GM23338 (cell line): ENCODE results near the gene MYG1. TPM values are rescaled to one million over a fixed set of nuclear protein-coding genes. Genes with fewer than 3 reads are reported as not detected.

Experiments used
- ATAC-seq: fragments of 200-7000 bp; cut with Tn5 transposase; 3 replicates; pipeline ENCODE4 v1.9.1; 2020
- DNase-seq: peaks from one replicate; pipeline ENCODE4 v3.0.0-alpha.2; 2015; ENCODE audit warnings: low spot score
- H2AFZ ChIP-seq: fragments of 200-600 bp; sonication (generic); 2 replicates; pipeline ENCODE4 v1.8.0; 2016; ENCODE audit warnings: antibody characterized with exemption, mild to moderate bottlenecking, moderate library complexity
- H3F3A ChIP-seq: fragments of 200-600 bp; sonication (generic); replicated peaks from 2 replicates; pipeline ENCODE4 v1.8.0; 2017; ENCODE audit warnings: antibody characterized with exemption, mixed run types, low read depth
- H3K27ac ChIP-seq: fragments of 200-600 bp; sonication (generic); 2 replicates; pipeline ENCODE4 v1.6.1; 2016; ENCODE audit warnings: low read depth
- H3K27me3 ChIP-seq: fragments of 200-600 bp; sonication (generic); 2 replicates; pipeline ENCODE4 v1.8.0; 2016; ENCODE audit warnings: mild to moderate bottlenecking, mixed run types, moderate library complexity; ENCODE audit not compliant: insufficient read depth
- H3K36me3 ChIP-seq: fragments of 200-600 bp; sonication (generic); 2 replicates; pipeline ENCODE4 v1.8.0; 2016; ENCODE audit warnings: mild to moderate bottlenecking; ENCODE audit not compliant: insufficient read depth
- H3K4me1 ChIP-seq: fragments of 200-600 bp; sonication (generic); 2 replicates; pipeline ENCODE4 v1.8.0; 2016; ENCODE audit warnings: mild to moderate bottlenecking, moderate library complexity; ENCODE audit not compliant: insufficient read depth
- H3K4me2 ChIP-seq: fragments of 200-600 bp; sonication (generic); 2 replicates; pipeline ENCODE4 v1.7.1; 2017; ENCODE audit warnings: mixed run types
- H3K4me3 ChIP-seq: fragments of 200-600 bp; sonication (generic); 2 replicates; pipeline ENCODE4 v1.6.1; 2016; ENCODE audit warnings: mixed run types
- H3K79me2 ChIP-seq: fragments of 200-600 bp; sonication (generic); replicated peaks from 2 replicates; pipeline ENCODE4 v1.8.0; 2017; ENCODE audit warnings: mild to moderate bottlenecking; ENCODE audit not compliant: insufficient read depth
- H3K9me2 ChIP-seq: fragments of 200-600 bp; sonication (generic); 2 replicates; pipeline ENCODE4 v1.8.0; 2017; ENCODE audit not compliant: insufficient read depth
- H4K20me1 ChIP-seq: fragments of 200-600 bp; sonication (generic); replicated peaks from 2 replicates; pipeline ENCODE4 v1.8.0; 2017; ENCODE audit warnings: mild to moderate bottlenecking; ENCODE audit not compliant: insufficient read depth
- H3K27ac Mint-ChIP-seq: 2 replicates; pipeline ENCODE4 v1.8.0; 2020; ENCODE audit warnings: inconsistent platforms, mild to moderate bottlenecking, moderate library complexity, mixed read lengths
- H3K27me3 Mint-ChIP-seq: 3 replicates; pipeline ENCODE4 v1.8.0; 2022; ENCODE audit warnings: low read depth, mild to moderate bottlenecking, moderate library complexity, mixed read lengths, inconsistent platforms; ENCODE audit not compliant: insufficient read depth, poor library complexity
- H3K36me3 Mint-ChIP-seq: 3 replicates; pipeline ENCODE4 v1.8.0; 2021; ENCODE audit warnings: low read depth, mild to moderate bottlenecking, inconsistent platforms, moderate library complexity, mixed read lengths
- H3K4me1 Mint-ChIP-seq: 3 replicates; pipeline ENCODE4 v1.8.0; 2020; ENCODE audit warnings: mild to moderate bottlenecking, inconsistent platforms, mixed read lengths
- H3K4me3 Mint-ChIP-seq: 3 replicates; pipeline ENCODE4 v1.8.0; 2021; ENCODE audit warnings: moderate library complexity, mild to moderate bottlenecking, inconsistent platforms, mixed read lengths
- H3K9me3 Mint-ChIP-seq: 3 replicates; pipeline ENCODE4 v1.8.0; 2020; ENCODE audit warnings: moderate library complexity, mild to moderate bottlenecking, inconsistent platforms, mixed read lengths
- CREB1 ChIP-seq: fragments of 250-450 bp; sonication (Bioruptor Pico); IDR thresholded peaks from 2 replicates; pipeline ENCODE4 v1.5.0; 2020; ENCODE audit warnings: low read depth, mild to moderate bottlenecking, moderate library complexity
- CTCF ChIP-seq, 2 experiments: fragments of 200-600 bp in 1 of 2; sonication (generic) in 1 of 2; conservative IDR thresholded peaks; 2 replicates each; pipeline versions ENCODE4 v1.5.1 to v1.6.1; 2016 to 2017; ENCODE audit warnings: antibody characterized with exemption in 2 of 2, low read depth in 2 of 2, mild to moderate bottlenecking in 2 of 2, moderate library complexity in 1 of 2
- ETS1 ChIP-seq: IDR thresholded peaks from 2 replicates; pipeline ENCODE4 v1.6.1; 2016; ENCODE audit warnings: antibody characterized with exemption
- EZH2 ChIP-seq: fragments of 200-600 bp; sonication (generic); IDR thresholded peaks from one replicate; pipeline ENCODE4 v1.8.0; 2017; ENCODE audit warnings: antibody characterized with exemption, mild to moderate bottlenecking, low read depth; ENCODE audit not compliant: unreplicated experiment
- EZH2phosphoT487 ChIP-seq: fragments of 200-600 bp; sonication (generic); IDR thresholded peaks from one replicate; pipeline ENCODE4 v1.8.1; 2018; ENCODE audit warnings: antibody characterized with exemption; ENCODE audit not compliant: unreplicated experiment
- NANOG ChIP-seq: IDR thresholded peaks from 2 replicates; pipeline ENCODE4 v1.6.1; 2016; ENCODE audit warnings: antibody characterized with exemption, borderline replicate concordance
- POLR2AphosphoS5 ChIP-seq: IDR thresholded peaks from 2 replicates; pipeline ENCODE4 v1.6.1; 2016; ENCODE audit warnings: antibody characterized with exemption, low read depth
- REST ChIP-seq: IDR thresholded peaks from one replicate; pipeline ENCODE4 v1.6.1; 2018; ENCODE audit warnings: antibody characterized with exemption; ENCODE audit not compliant: unreplicated experiment
- STAT1 ChIP-seq: IDR thresholded peaks from one replicate; pipeline ENCODE4 v1.6.1; 2016; ENCODE audit warnings: antibody characterized with exemption; ENCODE audit not compliant: unreplicated experiment
- ZNF114 ChIP-seq: fragments of 250-450 bp; sonication (Bioruptor Pico); IDR thresholded peaks from 2 replicates; pipeline ENCODE4 v1.5.0; 2020; ENCODE audit warnings: mild to moderate bottlenecking, moderate library complexity
- ZNF331 ChIP-seq: fragments of 250-450 bp; sonication (Bioruptor Pico); IDR thresholded peaks from 2 replicates; pipeline ENCODE4 v1.5.0; 2020; ENCODE audit warnings: low read depth, mild to moderate bottlenecking, moderate library complexity
- polyA plus RNA-seq: library from polyadenylated mRNA; unstranded; fragments of >200 nt; fragmentation: Nextera tagmentation; extraction: Ambion mirVana; gene quantifications from 2 replicates; pipeline ENCODE4 v1.2.1, GENCODE V29; 2016
- total RNA-seq: library from RNA; depleted of rRNA; stranded (reverse); fragments of >200 nt; shearing (Covaris generic); gene quantifications from 2 replicates; pipeline ENCODE4 v1.2.3, GENCODE V29; 2014

The MYG1 gene
- total and polyA plus RNA-seq, 2 experiments from 2014 or later, result 66.5 to 94.2 TPM

- peaks cover 12% of the 10 kb centered on the region for H3F3A ChIP-seq
- no peaks in the 10 kb centered on the region; the same call in 2 of the 3 replicates for H3K36me3 Mint-ChIP-seq
- peaks cover 70% of the 10 kb centered on the region for H3K27me3 ChIP-seq
- H3K27ac ChIP-seq, result no peak overlapping the region
- DNase-seq (peak; percentile 78), ATAC-seq (peak; percentile 58)
- H3K9me2 ChIP-seq, result no peaks in the 10 kb centered on the region
- H3K4me3 ChIP-seq, result peak overlapping the region; percentile 43; the same call in 1 of the 2 replicates
- H2AFZ ChIP-seq, result peak overlapping the region; percentile 81; the same call in 1 of the 2 replicates
- H3K36me3 ChIP-seq, result no peaks in the 10 kb centered on the region; the same call in 1 of the 2 replicates
- H4K20me1 ChIP-seq, result no peaks in the 10 kb centered on the region
- no peaks in the 10 kb centered on the region; the same call in 2 of the 3 replicates for H3K9me3 Mint-ChIP-seq
- no peak overlapping the region; the same call in 2 of the 3 replicates for H3K4me3 Mint-ChIP-seq
- H3K4me2 ChIP-seq, result peak overlapping the region; percentile 67; the same call in 1 of the 2 replicates
- H3K27me3 Mint-ChIP-seq, result peaks cover 57% of the 10 kb centered on the region
- H3K79me2 ChIP-seq, result no peaks in the 10 kb centered on the region
- H3K27ac Mint-ChIP-seq, result no peak overlapping the region
- H3K4me1 Mint-ChIP-seq, result peaks cover 24% of the 10 kb centered on the region
- TF ChIP-seq CREB1 (CRISPR knock-in tag) (no peak), ZNF114 (CRISPR knock-in tag) (no peak), CTCF (conservative IDR thresholded peaks at IDR 0.05; ENCODE audit: low read depth in 2 of 2) (0 out of 4 replicates have a peak, but pooled peaks have one; percentile 15 to 23), REST (no peak), POLR2AphosphoS5 (no peak), EZH2 (no peak)
- H3K4me1 ChIP-seq, result peaks cover 24% of the 10 kb centered on the region; the same call in 1 of the 2 replicates
Measured at GRCh38 chr12:53328043-53328435, 28.5 kb downstream of the MYG1 start.

GRCh38 chr12:53330671-53331070 is 31.2 kb downstream of the MYG1 start:
- no peaks in the 10 kb centered on the region for H3K79me2 ChIP-seq
- Mint-ChIP-seq H3K4me3 (no peak overlapping the region), H3K36me3 (no peaks in the 10 kb centered on the region; the same call in 2 of the 3 replicates), H3K27ac (no peak overlapping the region), H3K9me3 (no peaks in the 10 kb centered on the region; the same call in 2 of the 3 replicates), H3K4me1 (peaks cover 19% of the 10 kb centered on the region), H3K27me3 (peaks cover 42% of the 10 kb centered on the region)
- DNase-seq (no peak), ATAC-seq (no peak)
- H3K27me3 ChIP-seq, result peaks cover 49% of the 10 kb centered on the region
- H3K4me3 ChIP-seq, result no peak overlapping the region
- H3K27ac ChIP-seq, result no peak overlapping the region
- TF ChIP-seq POLR2AphosphoS5, result no peak
- TF ChIP-seq CREB1 (CRISPR knock-in tag), result no peak
- TF ChIP-seq NANOG, result no peak
- TF ChIP-seq EZH2phosphoT487, result no peak
- no peak for TF ChIP-seq REST
- no peak for TF ChIP-seq ETS1
- no peak for TF ChIP-seq CTCF (conservative IDR thresholded peaks at IDR 0.05; ENCODE audit: low read depth in 2 of 2)
- no peak for TF ChIP-seq ZNF331 (CRISPR knock-in tag)
- TF ChIP-seq EZH2, result no peak
- TF ChIP-seq STAT1, result no peak
- peaks cover 20% of the 10 kb centered on the region; the same call in 1 of the 2 replicates for H3K4me1 ChIP-seq
- H3K9me2 ChIP-seq, result no peaks in the 10 kb centered on the region
- H3K4me2 ChIP-seq, result no peak overlapping the region
- H2AFZ ChIP-seq, result no peak overlapping the region
- H3K36me3 ChIP-seq, result no peaks in the 10 kb centered on the region; the same call in 1 of the 2 replicates
- H4K20me1 ChIP-seq, result no peaks in the 10 kb centered on the region
- H3F3A ChIP-seq, result peaks cover 3% of the 10 kb centered on the region; the same call in 1 of the 2 replicates
